Chondrocyte (in vitro differentiated cells): Measurements from ENCODE around the gene VTA1. TPM values are rescaled to one million over a fixed set of nuclear protein-coding genes. Genes with fewer than 3 reads are reported as not detected.

Source experiments
- DNase-seq: peaks from one replicate; pipeline ENCODE4 v3.0.0; 2021; ENCODE audit warnings: mixed read lengths, low spot score
- H3K27ac Mint-ChIP-seq: one replicate; pipeline ENCODE4 v1.8.0; 2021; ENCODE audit warnings: mild to moderate bottlenecking, moderate library complexity, mixed read lengths; ENCODE audit not compliant: unreplicated experiment
- H3K27me3 Mint-ChIP-seq: 2 replicates; pipeline ENCODE4 v1.8.0; 2021; ENCODE audit warnings: low read depth, mixed read lengths
- H3K36me3 Mint-ChIP-seq: 2 replicates; pipeline ENCODE4 v1.8.0; 2021; ENCODE audit warnings: low read depth, mixed read lengths
- H3K4me1 Mint-ChIP-seq: 2 replicates; pipeline ENCODE4 v1.8.0; 2021; ENCODE audit warnings: low read depth, mild to moderate bottlenecking, mixed read lengths
- H3K4me3 Mint-ChIP-seq: one replicate; pipeline ENCODE4 v1.8.0; 2021; ENCODE audit warnings: mild to moderate bottlenecking, moderate library complexity, mixed read lengths; ENCODE audit not compliant: unreplicated experiment
- H3K9me3 Mint-ChIP-seq: 2 replicates; pipeline ENCODE4 v1.8.0; 2021; ENCODE audit warnings: low read depth, mixed read lengths
- total RNA-seq: library from RNA; stranded (reverse); gene quantifications from 3 replicates; pipeline ENCODE4 v1.2.1, GENCODE V29; 2021
- TF ChIP-seq, protein P1 (sequence below): fragments of 200-600 bp; sonication (generic); IDR thresholded peaks from 2 replicates; pipeline ENCODE4 v1.5.0; 2021; ENCODE audit warnings: antibody characterized with exemption, mild to moderate bottlenecking, moderate library complexity

The VTA1 gene
- total RNA-seq, 1 donor from 2014 or later: 39.3 TPM

DNA sequence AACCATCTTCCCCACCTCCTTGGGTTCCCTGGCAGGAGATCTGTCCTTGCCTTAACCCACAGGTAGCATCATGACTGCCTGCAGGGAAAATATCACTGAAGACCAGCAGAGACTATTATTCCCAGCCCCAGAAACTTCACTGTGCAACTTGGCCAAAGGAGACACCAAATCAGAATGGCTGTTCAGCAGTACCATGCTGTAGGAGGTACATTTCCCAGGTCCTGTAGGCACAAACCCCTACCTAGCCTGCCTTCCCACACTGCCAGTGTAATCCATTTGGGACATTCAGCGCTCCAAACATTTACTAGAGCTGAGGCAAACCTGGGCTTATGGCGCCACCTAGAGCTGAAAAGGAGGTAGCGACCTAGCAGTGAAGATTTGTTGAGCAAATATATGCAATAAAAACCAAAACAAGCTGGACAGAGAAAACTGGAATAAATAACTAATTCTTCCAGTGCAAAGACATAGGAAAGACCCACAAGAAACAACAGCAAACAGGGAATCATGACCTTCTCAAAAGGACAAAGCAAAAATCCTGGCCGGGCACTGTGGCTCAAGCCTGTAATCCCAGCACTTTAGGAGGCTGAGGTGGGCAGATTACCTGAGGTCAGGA lies 60.3 kb downstream of the VTA1 start:
- TF ChIP-seq, protein P1, sequence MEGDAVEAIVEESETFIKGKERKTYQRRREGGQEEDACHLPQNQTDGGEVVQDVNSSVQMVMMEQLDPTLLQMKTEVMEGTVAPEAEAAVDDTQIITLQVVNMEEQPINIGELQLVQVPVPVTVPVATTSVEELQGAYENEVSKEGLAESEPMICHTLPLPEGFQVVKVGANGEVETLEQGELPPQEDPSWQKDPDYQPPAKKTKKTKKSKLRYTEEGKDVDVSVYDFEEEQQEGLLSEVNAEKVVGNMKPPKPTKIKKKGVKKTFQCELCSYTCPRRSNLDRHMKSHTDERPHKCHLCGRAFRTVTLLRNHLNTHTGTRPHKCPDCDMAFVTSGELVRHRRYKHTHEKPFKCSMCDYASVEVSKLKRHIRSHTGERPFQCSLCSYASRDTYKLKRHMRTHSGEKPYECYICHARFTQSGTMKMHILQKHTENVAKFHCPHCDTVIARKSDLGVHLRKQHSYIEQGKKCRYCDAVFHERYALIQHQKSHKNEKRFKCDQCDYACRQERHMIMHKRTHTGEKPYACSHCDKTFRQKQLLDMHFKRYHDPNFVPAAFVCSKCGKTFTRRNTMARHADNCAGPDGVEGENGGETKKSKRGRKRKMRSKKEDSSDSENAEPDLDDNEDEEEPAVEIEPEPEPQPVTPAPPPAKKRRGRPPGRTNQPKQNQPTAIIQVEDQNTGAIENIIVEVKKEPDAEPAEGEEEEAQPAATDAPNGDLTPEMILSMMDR: peak; percentile 83
- H3K36me3 Mint-ChIP-seq: peaks cover 40% of the 10 kb centered on the region
- H3K4me3 Mint-ChIP-seq: no peak overlapping the region
- no peaks in the 10 kb centered on the region for H3K27me3 Mint-ChIP-seq
- no peak overlapping the region for H3K27ac Mint-ChIP-seq
- peaks cover 15% of the 10 kb centered on the region for H3K4me1 Mint-ChIP-seq
- no peak for DNase-seq
- peaks cover 13% of the 10 kb centered on the region for H3K9me3 Mint-ChIP-seq

DNA sequence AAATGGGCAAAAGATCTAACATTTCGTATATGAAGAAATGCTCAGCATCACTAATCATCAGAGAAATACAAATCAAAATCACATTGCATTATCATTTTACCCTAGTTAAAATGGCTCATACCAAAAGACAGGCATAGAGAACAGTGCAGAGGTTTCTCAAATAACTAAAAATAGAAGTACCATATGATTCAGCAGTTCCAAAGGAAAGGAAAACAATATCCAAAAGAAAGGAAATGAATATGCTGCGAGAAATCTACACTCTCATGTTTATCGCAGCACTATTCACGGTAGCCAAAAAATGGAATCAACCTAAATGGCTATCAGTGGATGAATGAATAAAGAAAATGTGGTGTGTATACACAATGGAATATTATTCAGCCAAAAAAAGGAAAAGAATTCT lies 63.5 kb downstream of the VTA1 start:
- Mint-ChIP-seq H3K27ac (peak overlapping the region; percentile 42), H3K4me1 (peaks cover 15% of the 10 kb centered on the region), H3K27me3 (no peaks in the 10 kb centered on the region), H3K36me3 (peaks cover 46% of the 10 kb centered on the region), H3K9me3 (peaks cover 13% of the 10 kb centered on the region), H3K4me3 (no peak overlapping the region)
- no peak for DNase-seq
- TF ChIP-seq, protein P1: no peak

DNA sequence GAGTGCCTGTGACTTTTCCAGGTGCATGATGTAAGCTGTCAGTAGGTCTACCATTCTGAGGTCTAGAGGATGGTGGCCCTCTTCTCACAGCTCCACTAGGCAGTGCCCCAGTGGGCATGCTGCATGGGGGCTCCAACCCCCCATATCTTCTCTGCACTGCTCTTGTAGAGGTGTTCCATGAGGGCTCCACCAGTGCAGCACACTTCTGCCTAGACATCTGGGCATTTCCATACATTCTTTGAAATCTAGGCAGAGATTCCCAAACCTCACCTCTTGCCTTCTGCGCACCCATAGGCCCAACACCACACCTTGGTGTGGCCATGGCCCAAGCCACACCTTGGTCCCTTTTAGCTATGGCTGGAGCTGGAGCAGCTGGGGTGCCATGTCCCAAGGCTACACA lies 66.3 kb downstream of the VTA1 start:
- H3K9me3 Mint-ChIP-seq: peaks cover 13% of the 10 kb centered on the region
- H3K36me3 Mint-ChIP-seq: peaks cover 28% of the 10 kb centered on the region
- no peak overlapping the region for H3K27ac Mint-ChIP-seq
- DNase-seq: no peak
- H3K4me3 Mint-ChIP-seq: no peak overlapping the region
- TF ChIP-seq, protein P1: no peak
- H3K4me1 Mint-ChIP-seq: peaks cover 15% of the 10 kb centered on the region
- no peaks in the 10 kb centered on the region for H3K27me3 Mint-ChIP-seq

DNA sequence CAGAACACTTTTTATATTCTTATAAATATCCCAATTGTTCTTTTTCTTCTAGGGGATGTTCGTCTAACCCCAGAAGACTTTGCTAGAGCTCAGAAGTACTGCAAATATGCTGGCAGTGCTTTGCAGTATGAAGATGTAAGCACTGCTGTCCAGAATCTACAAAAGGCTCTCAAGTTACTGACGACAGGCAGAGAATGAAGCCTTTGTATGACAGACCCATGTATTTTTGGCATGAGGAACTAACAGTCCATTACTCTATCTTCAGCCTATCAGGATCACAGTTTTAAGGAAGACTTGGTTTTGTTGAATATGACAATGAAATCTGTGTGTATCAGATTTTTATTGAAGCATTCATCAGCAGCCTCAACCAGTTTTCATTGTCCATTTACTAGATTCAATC lies 71.4 kb downstream of the VTA1 start:
- Mint-ChIP-seq H3K27me3 (no peaks in the 10 kb centered on the region), H3K36me3 (peaks cover 11% of the 10 kb centered on the region), H3K4me3 (no peak overlapping the region), H3K4me1 (no peaks in the 10 kb centered on the region), H3K9me3 (no peaks in the 10 kb centered on the region), H3K27ac (no peak overlapping the region)
- DNase-seq: no peak
- TF ChIP-seq, protein P1: no peak

DNA sequence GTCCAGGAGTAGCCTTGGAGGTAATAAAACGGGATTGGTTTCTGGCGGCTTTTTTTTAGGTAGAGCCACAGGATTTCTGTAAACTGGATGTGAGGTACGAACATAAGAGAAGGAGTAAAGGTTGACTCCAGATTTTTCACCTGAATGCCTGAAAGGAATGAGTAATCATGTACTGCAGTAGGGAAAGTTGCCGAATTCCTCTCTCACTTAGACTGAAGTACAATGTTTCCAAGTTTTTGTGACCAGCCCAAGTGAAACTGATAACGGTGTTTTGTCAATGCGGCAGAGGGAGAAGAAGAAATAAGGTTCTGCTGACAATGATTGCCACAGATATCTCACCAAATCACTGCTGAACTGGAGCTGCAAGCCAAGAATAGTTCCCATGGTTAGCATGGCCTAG lies 75.0 kb downstream of the VTA1 start:
- Mint-ChIP-seq H3K36me3 (peaks cover 3% of the 10 kb centered on the region), H3K4me1 (no peaks in the 10 kb centered on the region), H3K27me3 (no peaks in the 10 kb centered on the region), H3K9me3 (no peaks in the 10 kb centered on the region), H3K4me3 (no peak overlapping the region), H3K27ac (no peak overlapping the region)
- TF ChIP-seq, protein P1: no peak
- DNase-seq: no peak
